Measurements from ENCODE around the gene REL. TPM values are rescaled to one million over a fixed set of nuclear protein-coding genes. Genes with fewer than 3 reads are reported as not detected.

REL gene
- total RNA-seq, 4 donors from 2014 or later = 15.0 to 32.1 (median 16.9) TPM

DNA sequence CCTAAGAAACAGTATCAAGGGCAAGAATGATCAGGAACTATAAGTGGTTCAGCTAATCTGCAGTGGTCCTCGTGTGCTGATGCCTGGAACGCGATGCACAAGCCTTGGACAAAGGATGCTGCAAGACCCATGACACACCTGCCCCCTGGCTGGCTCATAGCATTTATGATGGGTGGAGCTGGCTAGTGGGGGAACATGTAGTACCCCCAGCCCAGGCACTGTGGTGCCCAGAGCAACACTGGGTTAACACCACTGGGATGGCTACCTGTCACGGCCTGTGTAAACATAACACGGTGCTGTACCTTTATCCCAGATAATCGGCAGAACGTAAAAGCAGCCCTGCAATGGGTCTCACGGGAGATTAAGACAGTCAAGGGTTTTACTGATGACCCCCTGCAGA is 75.8 kb downstream of the REL start:
- H3K36me3 ChIP-seq = peaks cover 0 to 4% of the 10 kb centered on the region in 2 donors
- no peak overlapping the region for H3K4me3 ChIP-seq (replicated peaks in 1 of 3)
- peaks cover 15 to 17% of the 10 kb centered on the region in 2 donors for H3K4me1 ChIP-seq
- no peaks in the 10 kb centered on the region for H3K9me3 ChIP-seq
- DNase-seq = no peak
- TF ChIP-seq, protein P1, sequence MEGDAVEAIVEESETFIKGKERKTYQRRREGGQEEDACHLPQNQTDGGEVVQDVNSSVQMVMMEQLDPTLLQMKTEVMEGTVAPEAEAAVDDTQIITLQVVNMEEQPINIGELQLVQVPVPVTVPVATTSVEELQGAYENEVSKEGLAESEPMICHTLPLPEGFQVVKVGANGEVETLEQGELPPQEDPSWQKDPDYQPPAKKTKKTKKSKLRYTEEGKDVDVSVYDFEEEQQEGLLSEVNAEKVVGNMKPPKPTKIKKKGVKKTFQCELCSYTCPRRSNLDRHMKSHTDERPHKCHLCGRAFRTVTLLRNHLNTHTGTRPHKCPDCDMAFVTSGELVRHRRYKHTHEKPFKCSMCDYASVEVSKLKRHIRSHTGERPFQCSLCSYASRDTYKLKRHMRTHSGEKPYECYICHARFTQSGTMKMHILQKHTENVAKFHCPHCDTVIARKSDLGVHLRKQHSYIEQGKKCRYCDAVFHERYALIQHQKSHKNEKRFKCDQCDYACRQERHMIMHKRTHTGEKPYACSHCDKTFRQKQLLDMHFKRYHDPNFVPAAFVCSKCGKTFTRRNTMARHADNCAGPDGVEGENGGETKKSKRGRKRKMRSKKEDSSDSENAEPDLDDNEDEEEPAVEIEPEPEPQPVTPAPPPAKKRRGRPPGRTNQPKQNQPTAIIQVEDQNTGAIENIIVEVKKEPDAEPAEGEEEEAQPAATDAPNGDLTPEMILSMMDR (IDR thresholded peaks at IDR 0.05) = no peak
- TF ChIP-seq POLR2A (IDR thresholded peaks at IDR 0.05) = no peak
- 81 to 83% methylated on average over 8 of the region's 8 CpGs for WGBS, 2 donors
- H3K27ac ChIP-seq = no peak overlapping the region
- no peaks in the 10 kb centered on the region for H3K27me3 ChIP-seq
- intact Hi-C loops (cut with DNase I) = no loop called here

- TF ChIP-seq POLR2A (IDR thresholded peaks at IDR 0.05) = no peak
- TF ChIP-seq, protein P1 (IDR thresholded peaks at IDR 0.05) = no peak
- H3K4me3 ChIP-seq (replicated peaks in 1 of 3) = no peak overlapping the region
- peaks cover 0 to 1% of the 10 kb centered on the region in 2 donors for H3K36me3 ChIP-seq
- WGBS, 2 donors = 69 to 79% methylated on average over 4 to 5 of the region's 5 CpGs
- intact Hi-C loops (cut with DNase I) = no loop called here
- no peaks in the 10 kb centered on the region for H3K27me3 ChIP-seq
- peaks cover 15 to 17% of the 10 kb centered on the region in 2 donors for H3K4me1 ChIP-seq
- peak in 1 of 2 donors; percentile 36 for DNase-seq
- H3K27ac ChIP-seq = no peak overlapping the region
- no peaks in the 10 kb centered on the region for H3K9me3 ChIP-seq
These were observed 76.3 kb downstream of the REL start for GRCh38 chr2:60957643-60958042.

- H3K27me3 ChIP-seq = no peaks in the 10 kb centered on the region
- peaks cover 15 to 17% of the 10 kb centered on the region in 2 donors for H3K4me1 ChIP-seq
- intact Hi-C loops (cut with DNase I) = no loop called here
- peak overlapping the region in 2 of 3 donors; percentile 39 to 41 for H3K27ac ChIP-seq
- TF ChIP-seq, protein P1 (IDR thresholded peaks at IDR 0.05) = no peak
- no peak for TF ChIP-seq POLR2A (IDR thresholded peaks at IDR 0.05)
- no peaks in the 10 kb centered on the region for H3K36me3 ChIP-seq
- H3K9me3 ChIP-seq = no peaks in the 10 kb centered on the region
- H3K4me3 ChIP-seq (replicated peaks in 1 of 3) = no peak overlapping the region
- DNase-seq = no peak
- 86 to 91% methylated on average over 3 of the region's 3 CpGs for WGBS, 2 donors
These were observed 77.0 kb downstream of the REL start for GRCh38 chr2:60958361-60958760.

DNA sequence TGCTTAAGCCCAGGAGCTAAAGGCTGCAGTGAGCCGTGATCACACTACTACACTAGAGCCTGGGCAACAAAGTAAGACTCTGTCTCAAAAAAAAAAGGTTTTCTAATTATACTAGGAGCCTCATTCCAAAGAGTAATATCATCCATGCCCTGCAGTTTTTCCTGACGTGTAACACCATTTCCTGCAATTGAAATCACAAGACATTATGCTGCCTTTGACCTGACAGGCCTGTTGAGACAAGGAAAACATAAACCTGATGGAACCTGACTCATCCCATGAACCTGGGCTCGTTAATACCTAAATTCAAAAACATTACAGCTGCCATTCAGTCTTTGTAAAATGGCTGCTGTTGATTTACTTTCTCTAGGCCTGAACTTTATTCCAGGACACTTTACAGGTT is 77.4 kb downstream of the REL start:
- no peaks in the 10 kb centered on the region for H3K27me3 ChIP-seq
- no peaks in the 10 kb centered on the region for H3K36me3 ChIP-seq
- H3K4me1 ChIP-seq = peaks cover 15 to 17% of the 10 kb centered on the region in 2 donors
- H3K27ac ChIP-seq = peak overlapping the region; percentile 39 to 41 (median 39)
- H3K9me3 ChIP-seq = no peaks in the 10 kb centered on the region
- no peak overlapping the region for H3K4me3 ChIP-seq (replicated peaks in 1 of 3)
- intact Hi-C loops (cut with DNase I) = no loop called here
- TF ChIP-seq, protein P1 (IDR thresholded peaks at IDR 0.05) = no peak
- no peak for TF ChIP-seq POLR2A (IDR thresholded peaks at IDR 0.05)
- DNase-seq = no peak
- 78 to 83% methylated on average over 3 of the region's 3 CpGs for WGBS, 2 donors

DNA sequence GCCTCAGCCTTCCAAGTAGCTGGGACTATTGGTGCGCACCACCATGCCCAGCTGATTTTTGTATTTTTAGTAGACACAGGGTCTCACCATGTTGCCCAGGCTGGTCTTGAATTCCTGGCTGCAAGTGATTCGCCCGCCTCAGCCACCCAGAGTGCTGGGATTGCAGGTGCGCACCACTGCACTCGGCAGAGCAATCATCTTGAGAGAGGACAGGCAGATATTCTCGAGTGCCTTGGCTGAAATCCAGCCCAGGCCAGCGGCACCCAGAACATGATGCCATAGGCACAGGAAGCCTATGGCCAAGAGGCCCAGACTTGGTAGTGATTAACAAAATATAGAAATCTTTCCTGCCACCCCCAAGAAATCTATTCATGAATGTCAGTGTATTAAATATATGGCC is 78.1 kb downstream of the REL start:
- no peaks in the 10 kb centered on the region for H3K27me3 ChIP-seq
- peaks cover 15 to 17% of the 10 kb centered on the region in 2 donors for H3K4me1 ChIP-seq
- no peak overlapping the region for H3K4me3 ChIP-seq (replicated peaks in 1 of 3)
- peak; percentile 80 to 86 for DNase-seq
- no peaks in the 10 kb centered on the region for H3K9me3 ChIP-seq
- intact Hi-C loops (cut with DNase I) = no loop called here
- no peaks in the 10 kb centered on the region for H3K36me3 ChIP-seq
- 52 to 75% methylated on average over 7 of the region's 7 CpGs for WGBS, 2 donors
- H3K27ac ChIP-seq = peak overlapping the region; percentile 39 to 41 (median 39)
- TF ChIP-seq POLR2A (IDR thresholded peaks at IDR 0.05) = no peak
- TF ChIP-seq, protein P1 (IDR thresholded peaks at IDR 0.05) = no peak
